ENCODE results near the gene ERMP1. TPM values are rescaled to one million over a fixed set of nuclear protein-coding genes. Genes with fewer than 3 reads are reported as not detected.
"Not testable (repeated sequence)": the region's sequence is repeated elsewhere in the genome, so short reads cannot be mapped to it uniquely, and the experiment has no call there.

The ERMP1 gene
- total RNA-seq: 10.6 and 12.8 TPM in 2 replicates
- 12.5 TPM for total RNA-seq (2013)
- 4.2 and 4.9 TPM in 2 replicates for polyA plus RNA-seq
- polyA minus RNA-seq: 6.8 and 7.4 TPM in 2 replicates

- H3K27me3 ChIP-seq (replicated peaks in 1 of 4; ENCODE audit: control extremely low read depth in 1 of 4, control insufficient read depth in 3 of 4, insufficient read depth in 4 of 4, low read length in 3 of 4): no peaks in the 10 kb centered on the region
- H3K27ac ChIP-seq (ENCODE audit: low read length in 2 of 2): peak within 1 kb of the TSS in 1 of 2 donors; percentile 50
- no peaks in the 10 kb centered on the region for H3K9me3 Mint-ChIP-seq (ENCODE audit: insufficient read depth)
- peak within 1 kb of the TSS; percentile 93 for H3K27ac Mint-ChIP-seq
- no peaks in the 10 kb centered on the region for H3K36me3 ChIP-seq (replicated peaks in 1 of 2; ENCODE audit: control extremely low read depth in 1 of 2, control insufficient read depth in 1 of 2, extremely low read depth in 1 of 2, insufficient read depth in 2 of 2, low read length in 1 of 2)
- peak; percentile 93 for DNase-seq
- peak within 1 kb of the TSS; percentile 85 for H3K4me2 ChIP-seq (replicated peaks; ENCODE audit: low read depth, low read length, poor library complexity, severe bottlenecking)
- peaks cover 19 to 25% of the 10 kb centered on the region in 2 donors for H3K4me1 ChIP-seq (ENCODE audit: control insufficient read depth in 2 of 2, insufficient read depth in 2 of 2, low read length in 2 of 2)
- ATAC-seq (ENCODE audit: low read depth): peak; percentile 89
- CTCF ChIA-PET: interaction anchor here (0.7 to 2.1 kb wide), 20 partner anchors 8 to 1092 kb away, joined by 3 to 6 read pairs (median 3); partner anchors contain the start of genes AK3 and CD274
- H3K4me3 Mint-ChIP-seq: peak within 1 kb of the TSS; percentile 95
- WGBS (ENCODE audit: insufficient coverage): 1% methylated on average over 93 of the region's 95 CpGs
- H3K9ac ChIP-seq (ENCODE audit: low read length): peak within 1 kb of the TSS; percentile 85
- peaks cover 37% of the 10 kb centered on the region for H3K4me1 Mint-ChIP-seq
- TF ChIP-seq CTCF (IDR thresholded peaks at IDR 0.05) (peak; percentile 96), EZH2 (IDR thresholded peaks at IDR 0.05; ENCODE audit: borderline replicate concordance, insufficient read depth, low read depth, low read length, poor library complexity, severe bottlenecking) (no peak)
- no peaks in the 10 kb centered on the region for H3K9me3 ChIP-seq (ENCODE audit: control extremely low read depth in 1 of 3, control insufficient read depth in 2 of 3, insufficient read depth in 1 of 3, low read length in 2 of 3)
- intact Hi-C loops (cut with micrococcal nuclease): loop anchor here (2.0 to 5.0 kb wide), 8 partner anchors 176 to 1154 kb away; partner anchors contain the start of genes CD274, CDC37L1, INSL6 and PLGRKT
- no peaks in the 10 kb centered on the region for H3K27me3 Mint-ChIP-seq
- H2AFZ ChIP-seq (ENCODE audit: insufficient read depth, low read depth, low read length, poor library complexity, severe bottlenecking): peak within 1 kb of the TSS; percentile 94
- POLR2A ChIA-PET: interaction anchor here (0.5 to 0.7 kb wide), 2 partner anchors 175 to 580 kb away, joined by 3 read pairs; partner anchors contain the start of gene UHRF2
- peak within 1 kb of the TSS; percentile 63 to 83 (median 75) for H3K4me3 ChIP-seq (ENCODE audit: control extremely low read depth in 1 of 5, extremely low read depth in 1 of 5, insufficient read depth in 1 of 5, low read depth in 2 of 5, low read length in 4 of 5)
- H4K20me1 ChIP-seq (ENCODE audit: control insufficient read depth, insufficient read depth, low read length, poor library complexity, severe bottlenecking): peaks cover 6% of the 10 kb centered on the region
- H3K79me2 ChIP-seq (ENCODE audit: control insufficient read depth, insufficient read depth, low read length): peaks cover 14% of the 10 kb centered on the region
These were observed at the start of gene ERMP1 for GRCh38 chr9:5832538-5833529. ERMP1 (minus strand) TSS chr9:5833117; CDS start chr9:5833027, 90 bp downstream.

GRCh38 chr9:5882244-5883012, 49.5 kb upstream of the ERMP1 start:
- CTCF ChIA-PET: interaction anchor here (7.0 kb wide), 1 partner anchor 171 kb away, joined by 107 read pairs; no protein-coding TSS in a partner anchor
- H3K4me1 Mint-ChIP-seq; H3K79me2 ChIP-seq (ENCODE audit: control insufficient read depth, insufficient read depth, low read length); H3K27ac ChIP-seq (ENCODE audit: low read length in 2 of 2); DNase-seq; H3K4me2 ChIP-seq (replicated peaks; ENCODE audit: low read depth, low read length, poor library complexity, severe bottlenecking); H3K27ac Mint-ChIP-seq; H3K27me3 ChIP-seq (replicated peaks in 1 of 4; ENCODE audit: control extremely low read depth in 1 of 4, control insufficient read depth in 3 of 4, insufficient read depth in 4 of 4, low read length in 3 of 4); ATAC-seq (ENCODE audit: low read depth); H3K9ac ChIP-seq (ENCODE audit: low read length); H4K20me1 ChIP-seq (ENCODE audit: control insufficient read depth, insufficient read depth, low read length, poor library complexity, severe bottlenecking); H3K4me3 Mint-ChIP-seq; intact Hi-C loops (cut with micrococcal nuclease); H3K9me3 Mint-ChIP-seq (ENCODE audit: insufficient read depth); H3K27me3 Mint-ChIP-seq; POLR2A ChIA-PET; H2AFZ ChIP-seq (ENCODE audit: insufficient read depth, low read depth, low read length, poor library complexity, severe bottlenecking); H3K36me3 ChIP-seq (replicated peaks in 1 of 2; ENCODE audit: control extremely low read depth in 1 of 2, control insufficient read depth in 1 of 2, extremely low read depth in 1 of 2, insufficient read depth in 2 of 2, low read length in 1 of 2); H3K4me3 ChIP-seq (ENCODE audit: control extremely low read depth in 1 of 5, extremely low read depth in 1 of 5, insufficient read depth in 1 of 5, low read depth in 2 of 5, low read length in 4 of 5); H3K4me1 ChIP-seq (ENCODE audit: control insufficient read depth in 2 of 2, insufficient read depth in 2 of 2, low read length in 2 of 2); H3K9me3 ChIP-seq (ENCODE audit: control extremely low read depth in 1 of 3, control insufficient read depth in 2 of 3, insufficient read depth in 1 of 3, low read length in 2 of 3): not testable (repeated sequence)
- WGBS (ENCODE audit: insufficient coverage): no CpG with 5 or more reads among the region's 5 CpGs
